ENCODE results near the gene GART. TPM values are rescaled to one million over a fixed set of nuclear protein-coding genes. Genes with fewer than 3 reads are reported as not detected.

Gene GART
- total RNA-seq, 1 experiment from 2014 or later, result 163 TPM

GRCh38 chr21:33554236-33554981, 12.5 kb upstream of the GART start:
- no peak for DNase-seq (ENCODE audit: low spot score)

GRCh38 chr21:33552999-33553598, 11.2 kb upstream of the GART start:
- no peak for DNase-seq (ENCODE audit: low spot score)

GRCh38 chr21:33552093-33552998, 10.4 kb upstream of the GART start:
- no peak for DNase-seq (ENCODE audit: low spot score)

GRCh38 chr21:33551664-33552063, 9.7 kb upstream of the GART start:
- DNase-seq (ENCODE audit: low spot score), result no peak

- DNase-seq (ENCODE audit: low spot score), result no peak
Measured at GRCh38 chr21:33550772-33551660, 9.1 kb upstream of the GART start.

- no peak for DNase-seq (ENCODE audit: low spot score)
Measured at GRCh38 chr21:33549848-33550771, 8.2 kb upstream of the GART start.

GRCh38 chr21:33546086-33546485, 4.2 kb upstream of the GART start:
- no peak for DNase-seq (ENCODE audit: low spot score)

GRCh38 chr21:33544451-33545195, 2.7 kb upstream of the GART start:
- no peak for DNase-seq (ENCODE audit: low spot score)

- peak; percentile 64 for DNase-seq (ENCODE audit: low spot score)
Measured at GRCh38 chr21:33543505-33544129, 1.7 kb upstream of the GART start.

- DNase-seq (ENCODE audit: low spot score), result peak; percentile 99
Measured at GRCh38 chr21:33542640-33543504, 955 bp upstream of the GART start, which contains the start of gene SON. Gene SON (plus strand): TSS chr21:33543038. CDS start chr21:33543093, 55 bp downstream.

- peak; percentile 48 for DNase-seq (ENCODE audit: low spot score)
Measured at GRCh38 chr21:33541105-33541711, 709 bp downstream of the GART start.

GRCh38 chr21:33540711-33541104, 1.2 kb downstream of the GART start:
- no peak for DNase-seq (ENCODE audit: low spot score)

GRCh38 chr21:33539616-33540015, 2.3 kb downstream of the GART start:
- DNase-seq (ENCODE audit: low spot score), result no peak

- DNase-seq (ENCODE audit: low spot score), result no peak
Measured at GRCh38 chr21:33537212-33537611, 4.7 kb downstream of the GART start.

GRCh38 chr21:33531007-33531406, 10.9 kb downstream of the GART start:
- no peak for DNase-seq (ENCODE audit: low spot score)

GRCh38 chr21:33522953-33523349, 19.0 kb downstream of the GART start:
- DNase-seq (ENCODE audit: low spot score), result no peak

- no peak for DNase-seq (ENCODE audit: low spot score)
Measured at GRCh38 chr21:33522297-33522952, 19.5 kb downstream of the GART start.
